Liver (tissue), 9 donors: Measurements from ENCODE around the gene SVEP1. TPM values are rescaled to one million over a fixed set of nuclear protein-coding genes. Genes with fewer than 3 reads are reported as not detected.

ENCODE experiments used
- DNase-seq: peaks from one replicate; pipeline ENCODE4 v3.0.0-alpha.2; 2017; ENCODE audit warnings: low spot score
- H3K27ac ChIP-seq, 2 donors: one replicate each; pipeline ENCODE4 v1.7.0; 2013; ENCODE audit warnings: inconsistent platforms in 2 of 2, low read length in 2 of 2, control low read depth in 1 of 2, low read depth in 1 of 2, mild to moderate bottlenecking in 1 of 2
- H3K27me3 ChIP-seq, 4 donors: one replicate each; pipeline versions ENCODE4 v1.6.1 to v1.7.0; 2013; ENCODE audit warnings: low read length in 3 of 4, inconsistent platforms in 1 of 4, mild to moderate bottlenecking in 1 of 4, moderate library complexity in 1 of 4; ENCODE audit not compliant: control insufficient read depth in 4 of 4, insufficient read depth in 4 of 4
- H3K36me3 ChIP-seq, 4 donors: one replicate each; pipeline versions ENCODE4 v1.6.1 to v1.7.0; 2013; ENCODE audit warnings: low read length in 3 of 4, mild to moderate bottlenecking in 3 of 4, low read depth in 1 of 4, moderate library complexity in 1 of 4; ENCODE audit not compliant: control insufficient read depth in 4 of 4, insufficient read depth in 3 of 4
- H3K4me1 ChIP-seq, 4 donors: one replicate each; pipeline versions ENCODE4 v1.6.1 to v1.7.0; 2013; ENCODE audit warnings: low read length in 3 of 4, mild to moderate bottlenecking in 3 of 4, moderate library complexity in 1 of 4; ENCODE audit not compliant: control insufficient read depth in 4 of 4, insufficient read depth in 4 of 4
- H3K4me3 ChIP-seq, 3 donors: one replicate each; pipeline versions ENCODE4 v1.6.1 to v1.7.0; 2013; ENCODE audit warnings: low read length in 3 of 3, control low read depth in 1 of 3, low read depth in 1 of 3, mild to moderate bottlenecking in 1 of 3
- H3K9ac ChIP-seq, 2 donors: one replicate each; pipeline ENCODE4 v1.7.0; 2013; ENCODE audit warnings: low read length in 2 of 2, mild to moderate bottlenecking in 2 of 2, moderate library complexity in 2 of 2, control low read depth in 1 of 2, low read depth in 1 of 2
- H3K9me3 ChIP-seq, 4 donors: one replicate each; pipeline versions ENCODE4 v1.6.1 to v1.7.0; 2013; ENCODE audit warnings: low read length in 3 of 4; ENCODE audit not compliant: control insufficient read depth in 4 of 4
- ATF3 ChIP-seq: IDR thresholded peaks from 2 replicates; pipeline ENCODE4 v1.6.1; 2016; ENCODE audit warnings: antibody characterized with exemption
- CTCF ChIP-seq: fragments of 150-350 bp; IDR thresholded peaks from 2 replicates; pipeline ENCODE4 v1.5.1; 2017; ENCODE audit warnings: improper control_type of control experiment, low read depth, low read length; ENCODE audit not compliant: missing input control
- FOXA1 ChIP-seq: IDR thresholded peaks from 2 replicates; pipeline ENCODE4 v1.6.1; 2016; ENCODE audit warnings: antibody characterized with exemption
- FOXA2 ChIP-seq: IDR thresholded peaks from 2 replicates; pipeline ENCODE4 v1.6.1; 2016; ENCODE audit warnings: antibody characterized with exemption
- GABPA ChIP-seq, 2 donors: IDR thresholded peaks in 1 of 2; conservative IDR thresholded peaks in 1 of 2; 2 replicates each; pipeline ENCODE4 v1.6.1; 2016; ENCODE audit warnings: antibody characterized with exemption in 2 of 2, mild to moderate bottlenecking in 1 of 2, moderate library complexity in 1 of 2
- HNF4A ChIP-seq, 2 donors: conservative IDR thresholded peaks; 2 replicates each; pipeline ENCODE4 v1.6.1; 2016; ENCODE audit warnings: antibody characterized with exemption in 2 of 2, mild to moderate bottlenecking in 2 of 2
- JUND ChIP-seq, 2 donors: IDR thresholded peaks; 2 replicates each; pipeline ENCODE4 v1.6.1; 2016; ENCODE audit warnings: antibody characterized with exemption in 2 of 2
- NR2F2 ChIP-seq: IDR thresholded peaks from 2 replicates; pipeline ENCODE4 v1.6.1; 2016; ENCODE audit warnings: antibody characterized with exemption
- RAD21 ChIP-seq, 2 donors: IDR thresholded peaks; 2 replicates each; pipeline ENCODE4 v1.6.1; 2016; ENCODE audit warnings: antibody characterized with exemption in 2 of 2, mild to moderate bottlenecking in 2 of 2
- RXRA ChIP-seq, 2 donors: IDR thresholded peaks; 2 replicates each; pipeline ENCODE4 v1.6.1; 2017 to 2018; ENCODE audit warnings: antibody characterized with exemption in 2 of 2, mild to moderate bottlenecking in 1 of 2
- SP1 ChIP-seq: IDR thresholded peaks from 2 replicates; pipeline ENCODE4 v1.6.1; 2018; ENCODE audit warnings: antibody characterized with exemption, mild to moderate bottlenecking
- TAF1 ChIP-seq: conservative IDR thresholded peaks from 2 replicates; pipeline ENCODE4 v1.6.1; 2016; ENCODE audit warnings: antibody characterized with exemption, mild to moderate bottlenecking
- YY1 ChIP-seq: IDR thresholded peaks from 2 replicates; pipeline ENCODE4 v1.6.1; 2016; ENCODE audit warnings: antibody characterized with exemption, mild to moderate bottlenecking
- ZBTB33 ChIP-seq: IDR thresholded peaks from 2 replicates; pipeline ENCODE4 v1.6.1; 2016; ENCODE audit warnings: antibody characterized with exemption
- WGBS: extraction: QIAGEN DNeasy Blood & Tissue Kit; methylation state at CpG from one replicate; pipeline ENCODE4 v1.1.7; 2013; 5-methylcytosine and 5-hydroxymethylcytosine counted together
- polyA plus RNA-seq, 2 donors: library from polyadenylated mRNA; stranded (reverse) in 1 of 2; unstranded in 1 of 2; fragments of 200-250 nt in 1 of 2; fragments of >200 nt in 1 of 2; fragmentation: Nextera tagmentation in 1 of 2; extraction: Ambion mirVana in 1 of 2; gene quantifications; one replicate each; pipeline versions ENCODE4 v1.2.1 to v1.2.3, GENCODE V29; 2013 to 2015
- total RNA-seq, 2 donors: library from RNA; depleted of rRNA; stranded (reverse); fragments of >200 nt; gene quantifications; one replicate each; pipeline ENCODE4 v1.2.3, GENCODE V29; 2014
- donor health status: healthy.
- donor health status: healthy.
- donor health status: healthy.
- donor health status: healthy.
- donor health status: healthy.

The SVEP1 gene
- total and polyA plus RNA-seq, 4 donors = 0.58 to 7.5 (median 1.8) TPM

GRCh38 chr9:110330484-110331105, 248.9 kb downstream of the SVEP1 start:
- Histone ChIP-seq H3K27ac (no peak overlapping the region), H3K36me3 (no peaks in the 10 kb centered on the region), H3K27me3 (no peaks in the 10 kb centered on the region), H3K9ac (no peak overlapping the region), H3K9me3 (peaks cover 0 to 3% (median 0%) of the 10 kb centered on the region in 4 donors), H3K4me1 (no peaks in the 10 kb centered on the region), H3K4me3 (no peak overlapping the region)
- DNase-seq = no peak
- no peak for TF ChIP-seq TAF1
- TF ChIP-seq JUND (IDR thresholded peaks at IDR 0.05) = no peak
- TF ChIP-seq GABPA (IDR thresholded peaks at IDR 0.05 in 1 of 2, conservative IDR thresholded peaks at IDR 0.05 in 1 of 2) = no peak
- no peak for TF ChIP-seq RAD21 (IDR thresholded peaks at IDR 0.05)
- no peak for TF ChIP-seq ATF3
- TF ChIP-seq FOXA1 = no peak
- 93% methylated on average over 1 of the region's 1 CpG for WGBS

- WGBS = 80% methylated on average over 5 of the region's 5 CpGs
These were observed 249.8 kb downstream of the SVEP1 start for GRCh38 chr9:110329639-110330230.

More at GRCh38 chr9:110329639-110330230, 249.8 kb downstream of the SVEP1 start:
- no peak overlapping the region for H3K27ac ChIP-seq
- H3K27me3 ChIP-seq = no peaks in the 10 kb centered on the region
- no peaks in the 10 kb centered on the region for H3K4me1 ChIP-seq
- no peak overlapping the region for H3K9ac ChIP-seq
- H3K9me3 ChIP-seq = peaks cover 0 to 3% (median 0%) of the 10 kb centered on the region in 4 donors
- DNase-seq = no peak
- H3K4me3 ChIP-seq = no peak overlapping the region
- H3K36me3 ChIP-seq = no peaks in the 10 kb centered on the region
- no peak for TF ChIP-seq NR2F2
- no peak for TF ChIP-seq ZBTB33
- TF ChIP-seq RXRA (IDR thresholded peaks at IDR 0.05) = no peak
- TF ChIP-seq HNF4A (conservative IDR thresholded peaks at IDR 0.05) = no peak
- no peak for TF ChIP-seq FOXA2
- TF ChIP-seq RAD21 (IDR thresholded peaks at IDR 0.05) = no peak
- TF ChIP-seq YY1 = no peak
- no peak for TF ChIP-seq TAF1
- no peak for TF ChIP-seq SP1
- TF ChIP-seq JUND (IDR thresholded peaks at IDR 0.05) = no peak
- no peak for TF ChIP-seq CTCF
- no peak for TF ChIP-seq GABPA (IDR thresholded peaks at IDR 0.05 in 1 of 2, conservative IDR thresholded peaks at IDR 0.05 in 1 of 2)
